RWPE2 (cell line): Measurements from ENCODE around the gene ABCB10.
A peak's percentile ranks its signal among the peaks of the same experiment; 100 is the strongest.
"Not testable (repeated sequence)": the region's sequence is repeated elsewhere in the genome, so short reads cannot be mapped to it uniquely, and the experiment has no call there.

ENCODE experiments used
- ATAC-seq: fragments of 200-7000 bp; cut with Tn5 transposase; 3 replicates; pipeline ENCODE4 v1.9.1; 2021; ENCODE audit warnings: low read depth
- DNase-seq: peaks from one replicate; pipeline ENCODE4 v3.0.0-alpha.2; 2020; ENCODE audit warnings: low spot score
- H3K27ac ChIP-seq: fragments of 450-650 bp; 2 replicates; pipeline ENCODE4 v1.5.1; 2017; ENCODE audit warnings: mild to moderate bottlenecking; ENCODE audit not compliant: poor library complexity, severe bottlenecking
- H3K27me3 ChIP-seq: fragments of 250-450 bp; sonication (Bioruptor Pico); 2 replicates; pipeline ENCODE4 v1.5.1; 2021; ENCODE audit warnings: mild to moderate bottlenecking, moderate library complexity; ENCODE audit not compliant: insufficient read depth, poor library complexity, severe bottlenecking
- H3K36me3 ChIP-seq: fragments of 250-450 bp; sonication (Bioruptor Pico); 2 replicates; pipeline ENCODE4 v1.5.1; 2020; ENCODE audit warnings: low read depth, mild to moderate bottlenecking, moderate library complexity
- H3K4me1 ChIP-seq: fragments of 250-450 bp; sonication (Bioruptor Pico); 2 replicates; pipeline ENCODE4 v1.5.1; 2021; ENCODE audit warnings: mild to moderate bottlenecking, moderate library complexity; ENCODE audit not compliant: insufficient read depth, poor library complexity, severe bottlenecking
- H3K4me3 ChIP-seq: fragments of 250-450 bp; sonication (Bioruptor Pico); 2 replicates; pipeline ENCODE4 v1.5.1; 2021; ENCODE audit warnings: mild to moderate bottlenecking, moderate library complexity; ENCODE audit not compliant: severe bottlenecking
- H3K9me3 ChIP-seq: fragments of 250-450 bp; sonication (Bioruptor Pico); 2 replicates; pipeline ENCODE4 v1.5.1; 2021; ENCODE audit warnings: mild to moderate bottlenecking, moderate library complexity; ENCODE audit not compliant: severe bottlenecking
- TF ChIP-seq, protein P1 (sequence below): fragments of 450-650 bp; IDR thresholded peaks from one replicate; pipeline ENCODE4 v1.5.1; 2017; ENCODE audit warnings: mild to moderate bottlenecking, moderate library complexity; ENCODE audit not compliant: poor library complexity, severe bottlenecking

Gene ABCB10

GRCh38 chr1:229563241-229563640 lies 4.7 kb upstream of the ABCB10 start:
- no peak overlapping the region for H3K27ac ChIP-seq

GRCh38 chr1:229562686-229563085 lies 4.2 kb upstream of the ABCB10 start:
- Histone ChIP-seq H3K36me3 (no peaks in the 10 kb centered on the region), H3K4me3 (no peak overlapping the region), H3K4me1 (no peaks in the 10 kb centered on the region), H3K9me3 (no peaks in the 10 kb centered on the region), H3K27ac (no peak overlapping the region), H3K27me3 (no peaks in the 10 kb centered on the region)
- TF ChIP-seq, protein P1, sequence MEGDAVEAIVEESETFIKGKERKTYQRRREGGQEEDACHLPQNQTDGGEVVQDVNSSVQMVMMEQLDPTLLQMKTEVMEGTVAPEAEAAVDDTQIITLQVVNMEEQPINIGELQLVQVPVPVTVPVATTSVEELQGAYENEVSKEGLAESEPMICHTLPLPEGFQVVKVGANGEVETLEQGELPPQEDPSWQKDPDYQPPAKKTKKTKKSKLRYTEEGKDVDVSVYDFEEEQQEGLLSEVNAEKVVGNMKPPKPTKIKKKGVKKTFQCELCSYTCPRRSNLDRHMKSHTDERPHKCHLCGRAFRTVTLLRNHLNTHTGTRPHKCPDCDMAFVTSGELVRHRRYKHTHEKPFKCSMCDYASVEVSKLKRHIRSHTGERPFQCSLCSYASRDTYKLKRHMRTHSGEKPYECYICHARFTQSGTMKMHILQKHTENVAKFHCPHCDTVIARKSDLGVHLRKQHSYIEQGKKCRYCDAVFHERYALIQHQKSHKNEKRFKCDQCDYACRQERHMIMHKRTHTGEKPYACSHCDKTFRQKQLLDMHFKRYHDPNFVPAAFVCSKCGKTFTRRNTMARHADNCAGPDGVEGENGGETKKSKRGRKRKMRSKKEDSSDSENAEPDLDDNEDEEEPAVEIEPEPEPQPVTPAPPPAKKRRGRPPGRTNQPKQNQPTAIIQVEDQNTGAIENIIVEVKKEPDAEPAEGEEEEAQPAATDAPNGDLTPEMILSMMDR, result no peak
- DNase-seq (no peak), ATAC-seq (no peak)

More at GRCh38 chr1:229563241-229563640, 4.7 kb upstream of the ABCB10 start:
- Histone ChIP-seq H3K27me3 (no peaks in the 10 kb centered on the region), H3K9me3 (no peaks in the 10 kb centered on the region), H3K36me3 (no peaks in the 10 kb centered on the region), H3K4me1 (no peaks in the 10 kb centered on the region), H3K4me3 (no peak overlapping the region)
- TF ChIP-seq, protein P1, result no peak
- ATAC-seq (no peak), DNase-seq (no peak)

DNA sequence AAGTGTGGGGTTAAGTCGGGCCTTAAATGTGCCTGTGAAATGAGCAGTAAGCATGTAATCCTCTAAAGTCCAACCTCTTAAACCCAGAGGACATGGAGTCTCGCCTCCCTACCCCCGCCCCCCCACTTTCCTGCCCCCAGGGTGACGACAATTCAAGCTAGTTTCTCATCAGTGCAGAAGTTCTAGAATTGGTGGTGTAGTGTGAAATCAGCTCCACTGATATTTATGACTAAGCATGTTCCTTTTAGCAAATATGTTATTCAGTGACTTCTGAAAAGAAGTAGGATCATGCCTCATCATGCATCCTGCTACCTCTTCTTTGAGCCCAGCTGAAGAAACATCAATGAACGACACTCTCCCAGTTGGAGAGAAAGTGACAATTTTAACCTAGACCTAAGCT lies 2.6 kb upstream of the ABCB10 start:
- H3K4me3 ChIP-seq, result no peak overlapping the region
- no peak for ATAC-seq
- no peaks in the 10 kb centered on the region for H3K27me3 ChIP-seq
- no peak overlapping the region for H3K27ac ChIP-seq
- DNase-seq, result no peak
- no peaks in the 10 kb centered on the region for H3K9me3 ChIP-seq
- TF ChIP-seq, protein P1, result no peak
- H3K4me1 ChIP-seq, result no peaks in the 10 kb centered on the region
- no peaks in the 10 kb centered on the region for H3K36me3 ChIP-seq

GRCh38 chr1:229560124-229560523 lies 1.6 kb upstream of the ABCB10 start:
- not testable (repeated sequence) for H3K27me3 ChIP-seq, H3K9me3 ChIP-seq, DNase-seq, ATAC-seq, H3K4me1 ChIP-seq, H3K4me3 ChIP-seq, H3K27ac ChIP-seq, H3K36me3 ChIP-seq

- DNase-seq, ATAC-seq, H3K27me3 ChIP-seq, H3K4me1 ChIP-seq, H3K9me3 ChIP-seq, H3K36me3 ChIP-seq: not testable (repeated sequence)
- H3K4me3 ChIP-seq, result peak overlapping the region; percentile 95
- peak overlapping the region; percentile 52 for H3K27ac ChIP-seq
Measured at GRCh38 chr1:229559336-229559801, 862 bp upstream of the ABCB10 start.

GRCh38 chr1:229557913-229558414 lies 543 bp downstream of the ABCB10 start:
- 0 out of 3 replicates have a peak, but pooled peaks have one; percentile 3 for ATAC-seq
- no peak for DNase-seq
- Histone ChIP-seq H3K4me3 (peak overlapping the region; percentile 95), H3K27me3 (no peaks in the 10 kb centered on the region), H3K27ac (peak overlapping the region; percentile 52), H3K4me1 (no peaks in the 10 kb centered on the region), H3K36me3 (no peaks in the 10 kb centered on the region), H3K9me3 (no peaks in the 10 kb centered on the region)
- TF ChIP-seq, protein P1, result no peak
